ENCODE results near the gene TBX15.
A peak's percentile ranks its signal among the peaks of the same experiment; 100 is the strongest.

Gene TBX15

GRCh38 chr1:118933051-118933781 lies 54.9 kb downstream of the TBX15 start:
- Histone ChIP-seq H2AFZ (ENCODE audit: low read length) (no peak overlapping the region), H3K4me1 (ENCODE audit: low read length) (no peaks in the 10 kb centered on the region)

DNA sequence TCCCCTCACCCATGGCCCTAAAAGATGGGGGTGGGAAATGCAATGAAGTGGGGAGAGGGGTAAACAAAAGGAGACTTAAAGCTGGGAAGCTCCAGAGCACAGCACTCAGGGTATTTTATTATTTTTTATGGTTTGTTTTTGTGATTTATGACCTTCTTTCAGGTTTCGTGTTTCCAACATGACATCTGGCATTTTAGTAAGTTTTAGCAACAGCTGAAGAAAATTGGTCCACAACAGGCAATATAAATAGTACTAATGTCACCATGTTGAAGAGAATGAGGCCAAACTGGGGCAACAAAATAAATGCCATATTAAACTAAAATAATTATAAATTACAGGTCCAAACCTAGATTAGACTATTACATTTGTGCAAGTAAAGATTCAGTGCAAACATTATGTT lies 56.3 kb downstream of the TBX15 start:
- no peaks in the 10 kb centered on the region for H3K9me2 ChIP-seq (replicated peaks; ENCODE audit: insufficient read depth, low read length)
- H3F3A ChIP-seq (ENCODE audit: insufficient read depth, low read length), result no peaks in the 10 kb centered on the region
- no peaks in the 10 kb centered on the region for H4K20me1 ChIP-seq (ENCODE audit: insufficient read depth, low read length)
- H3K79me2 ChIP-seq (ENCODE audit: low read length), result no peaks in the 10 kb centered on the region
- no peak overlapping the region for H3K27ac ChIP-seq (ENCODE audit: low read length)
- no peaks in the 10 kb centered on the region for H3K36me3 ChIP-seq (replicated peaks; ENCODE audit: insufficient read depth, low read length)
- no peak overlapping the region for H3K9ac ChIP-seq (ENCODE audit: low read length)
- no peak for DNase-seq
- H3K27me3 ChIP-seq (replicated peaks; ENCODE audit: insufficient read depth, low read length), result no peaks in the 10 kb centered on the region
- TF ChIP-seq EZH2phosphoT487 (IDR thresholded peaks at IDR 0.05; ENCODE audit: low read length), result no peak
- no peak for TF ChIP-seq CTCF (IDR thresholded peaks at IDR 0.05; ENCODE audit: low read length)
- H3K4me3 ChIP-seq (ENCODE audit: low read length), result no peak overlapping the region
- no peaks in the 10 kb centered on the region for H3K4me1 ChIP-seq (ENCODE audit: low read length)
- H2AFZ ChIP-seq (ENCODE audit: low read length), result no peak overlapping the region
- no peaks in the 10 kb centered on the region for H3K9me3 ChIP-seq (replicated peaks; ENCODE audit: insufficient read depth, low read length)
- no peak overlapping the region for H3K4me2 ChIP-seq (ENCODE audit: low read depth, low read length)

More at GRCh38 chr1:118933051-118933781, 54.9 kb downstream of the TBX15 start:
- TF ChIP-seq EZH2phosphoT487 (IDR thresholded peaks at IDR 0.05; ENCODE audit: low read length) (no peak), EZH2 (optimal IDR thresholded peaks at IDR 0.05; ENCODE audit: low read depth, low read length) (no peak), CTCF (IDR thresholded peaks at IDR 0.05; ENCODE audit: low read length) (no peak)
- Histone ChIP-seq H3K79me2 (ENCODE audit: low read length) (no peaks in the 10 kb centered on the region), H3K4me2 (ENCODE audit: low read depth, low read length) (no peak overlapping the region), H4K20me1 (ENCODE audit: insufficient read depth, low read length) (no peaks in the 10 kb centered on the region), H3K36me3 (replicated peaks; ENCODE audit: insufficient read depth, low read length) (no peaks in the 10 kb centered on the region), H3K9ac (ENCODE audit: low read length) (no peak overlapping the region), H3F3A (ENCODE audit: insufficient read depth, low read length) (no peaks in the 10 kb centered on the region), H3K4me3 (ENCODE audit: low read length) (no peak overlapping the region), H3K9me3 (replicated peaks; ENCODE audit: insufficient read depth, low read length) (no peaks in the 10 kb centered on the region), H3K27me3 (replicated peaks; ENCODE audit: insufficient read depth, low read length) (no peaks in the 10 kb centered on the region), H3K9me2 (replicated peaks; ENCODE audit: insufficient read depth, low read length) (no peaks in the 10 kb centered on the region), H3K27ac (ENCODE audit: low read length) (no peak overlapping the region)
- DNase-seq, result no peak

DNA sequence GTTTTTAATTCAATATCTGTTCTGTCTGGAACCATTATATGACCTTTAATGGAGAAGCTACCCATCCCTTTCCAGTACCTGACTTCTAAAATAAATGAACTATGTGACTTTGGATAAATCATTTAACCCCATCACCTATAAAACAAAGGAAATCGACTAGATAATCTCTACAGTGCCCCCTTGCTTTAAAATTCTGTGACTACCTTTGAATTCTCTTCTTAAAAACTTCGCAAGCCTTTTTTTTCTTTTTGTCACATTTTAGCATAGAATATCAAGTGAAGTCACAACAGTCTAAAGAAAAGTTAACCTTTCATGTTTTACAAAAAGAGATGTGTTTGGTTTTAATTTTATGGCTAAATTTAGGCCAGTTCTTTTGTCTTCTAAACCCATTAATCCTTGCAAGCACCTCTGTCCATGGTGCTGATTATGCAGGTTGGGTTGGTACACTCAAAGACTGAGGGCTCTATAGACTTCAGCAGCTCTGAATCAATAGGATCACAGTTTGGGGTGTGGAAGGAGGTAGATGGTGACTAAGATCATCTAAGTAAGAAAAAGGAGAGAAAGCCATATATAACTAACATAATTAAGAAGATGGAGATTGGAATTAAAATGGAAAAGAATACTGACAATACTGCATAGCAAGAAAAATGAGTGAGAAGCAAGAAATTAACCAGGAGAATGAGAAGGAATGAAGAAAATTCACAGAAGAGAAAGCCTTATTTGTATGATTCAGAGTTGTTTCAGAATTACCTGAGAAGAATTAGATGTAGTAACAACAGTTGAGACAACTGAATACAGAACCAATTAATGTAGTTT lies 59.2 kb downstream of the TBX15 start:
- Histone ChIP-seq H3K9ac (ENCODE audit: low read length) (no peak overlapping the region), H3K27me3 (replicated peaks; ENCODE audit: insufficient read depth, low read length) (no peaks in the 10 kb centered on the region), H3K9me2 (replicated peaks; ENCODE audit: insufficient read depth, low read length) (no peaks in the 10 kb centered on the region), H3K4me1 (ENCODE audit: low read length) (no peaks in the 10 kb centered on the region), H3K4me3 (ENCODE audit: low read length) (no peak overlapping the region), H3K4me2 (ENCODE audit: low read depth, low read length) (no peak overlapping the region), H4K20me1 (ENCODE audit: insufficient read depth, low read length) (no peaks in the 10 kb centered on the region), H2AFZ (ENCODE audit: low read length) (no peak overlapping the region), H3K9me3 (replicated peaks; ENCODE audit: insufficient read depth, low read length) (no peaks in the 10 kb centered on the region), H3F3A (ENCODE audit: insufficient read depth, low read length) (no peaks in the 10 kb centered on the region), H3K79me2 (ENCODE audit: low read length) (no peaks in the 10 kb centered on the region), H3K36me3 (replicated peaks; ENCODE audit: insufficient read depth, low read length) (no peaks in the 10 kb centered on the region), H3K27ac (ENCODE audit: low read length) (no peak overlapping the region)
- no peak for TF ChIP-seq CTCF (IDR thresholded peaks at IDR 0.05; ENCODE audit: low read length)
- peak; percentile 29 for DNase-seq
